Duodenal mucosa (tissue), 2 donors: Measurements from ENCODE around the gene HSPA12B.

Experiments used
- H3K27ac ChIP-seq: one replicate; pipeline ENCODE4 v1.7.0; 2013; ENCODE audit warnings: low read depth, low read length
- H3K27me3 ChIP-seq, 2 donors: one replicate each; pipeline ENCODE4 v1.7.0; 2013; ENCODE audit warnings: low read length in 2 of 2, control low read depth in 1 of 2; ENCODE audit not compliant: insufficient read depth in 2 of 2, control insufficient read depth in 1 of 2
- H3K36me3 ChIP-seq, 2 donors: one replicate each; pipeline ENCODE4 v1.7.0; 2013; ENCODE audit warnings: low read length in 2 of 2, control low read depth in 1 of 2; ENCODE audit not compliant: insufficient read depth in 2 of 2, control insufficient read depth in 1 of 2
- H3K4me1 ChIP-seq, 2 donors: one replicate each; pipeline ENCODE4 v1.7.0; 2013; ENCODE audit warnings: low read length in 2 of 2, control low read depth in 1 of 2; ENCODE audit not compliant: insufficient read depth in 2 of 2, control insufficient read depth in 1 of 2
- H3K4me3 ChIP-seq, 2 donors: one replicate each; pipeline ENCODE4 v1.7.0; 2013; ENCODE audit warnings: low read length in 2 of 2, low read depth in 1 of 2
- H3K9ac ChIP-seq, 2 donors: one replicate each; pipeline ENCODE4 v1.7.0; 2013; ENCODE audit warnings: low read length in 2 of 2, low read depth in 1 of 2
- H3K9me3 ChIP-seq, 2 donors: one replicate each; pipeline ENCODE4 v1.7.0; 2013; ENCODE audit warnings: low read length in 2 of 2, control low read depth in 1 of 2; ENCODE audit not compliant: control insufficient read depth in 1 of 2

Gene HSPA12B

DNA sequence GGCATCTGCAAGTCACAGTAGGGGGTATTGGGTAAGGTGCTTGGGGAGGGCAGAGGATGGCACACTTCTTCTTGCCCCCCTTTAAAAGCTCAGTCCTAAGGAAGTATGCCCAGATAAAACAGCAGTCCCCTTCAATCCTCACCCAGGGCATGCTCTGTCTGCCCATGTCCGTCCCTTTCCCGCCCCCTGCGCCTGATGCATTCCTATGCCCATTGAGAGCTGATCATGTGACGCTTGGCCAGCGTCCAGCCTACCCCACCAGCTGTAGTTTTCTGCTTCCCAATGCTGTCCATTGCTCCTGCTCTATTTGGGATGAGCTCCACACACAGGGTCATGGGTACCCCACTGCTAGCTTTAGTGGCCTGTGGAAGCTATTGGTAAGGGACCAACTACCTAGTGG, 28.4 kb upstream of the HSPA12B start:
- Histone ChIP-seq H3K27ac (no peak overlapping the region), H3K36me3 (no peaks in the 10 kb centered on the region), H3K4me1 (no peaks in the 10 kb centered on the region), H3K4me3 (no peak overlapping the region), H3K9ac (no peak overlapping the region), H3K9me3 (no peaks in the 10 kb centered on the region), H3K27me3 (no peaks in the 10 kb centered on the region)

DNA sequence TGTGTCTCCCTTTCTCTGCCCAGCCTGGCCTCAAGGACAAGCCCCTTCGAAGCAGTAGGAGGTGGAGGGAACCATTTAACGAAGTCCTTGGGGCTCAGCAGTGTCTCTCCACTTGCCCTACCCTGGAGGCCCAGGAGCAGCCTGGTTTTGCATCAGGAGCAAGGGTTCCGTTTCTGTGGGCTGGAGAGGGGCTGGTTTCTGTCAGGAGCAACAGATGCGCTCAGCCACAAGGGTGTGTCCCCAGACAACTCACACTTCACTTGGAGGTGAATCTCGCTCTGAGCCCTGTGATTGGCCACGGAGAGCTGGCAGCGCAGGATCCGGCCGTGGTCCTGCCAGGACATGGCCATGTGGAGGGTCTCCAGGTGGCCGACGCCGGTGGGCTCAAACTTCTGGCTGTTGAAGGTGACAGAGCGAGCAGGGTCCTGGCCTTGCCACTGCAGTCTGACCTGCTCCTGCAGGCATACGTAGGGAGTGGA, 27.0 kb upstream of the HSPA12B start:
- H3K4me1 ChIP-seq: no peaks in the 10 kb centered on the region
- no peaks in the 10 kb centered on the region for H3K36me3 ChIP-seq
- H3K9me3 ChIP-seq: no peaks in the 10 kb centered on the region
- no peak overlapping the region for H3K4me3 ChIP-seq
- H3K27me3 ChIP-seq: no peaks in the 10 kb centered on the region
- no peak overlapping the region for H3K27ac ChIP-seq
- H3K9ac ChIP-seq: no peak overlapping the region

DNA sequence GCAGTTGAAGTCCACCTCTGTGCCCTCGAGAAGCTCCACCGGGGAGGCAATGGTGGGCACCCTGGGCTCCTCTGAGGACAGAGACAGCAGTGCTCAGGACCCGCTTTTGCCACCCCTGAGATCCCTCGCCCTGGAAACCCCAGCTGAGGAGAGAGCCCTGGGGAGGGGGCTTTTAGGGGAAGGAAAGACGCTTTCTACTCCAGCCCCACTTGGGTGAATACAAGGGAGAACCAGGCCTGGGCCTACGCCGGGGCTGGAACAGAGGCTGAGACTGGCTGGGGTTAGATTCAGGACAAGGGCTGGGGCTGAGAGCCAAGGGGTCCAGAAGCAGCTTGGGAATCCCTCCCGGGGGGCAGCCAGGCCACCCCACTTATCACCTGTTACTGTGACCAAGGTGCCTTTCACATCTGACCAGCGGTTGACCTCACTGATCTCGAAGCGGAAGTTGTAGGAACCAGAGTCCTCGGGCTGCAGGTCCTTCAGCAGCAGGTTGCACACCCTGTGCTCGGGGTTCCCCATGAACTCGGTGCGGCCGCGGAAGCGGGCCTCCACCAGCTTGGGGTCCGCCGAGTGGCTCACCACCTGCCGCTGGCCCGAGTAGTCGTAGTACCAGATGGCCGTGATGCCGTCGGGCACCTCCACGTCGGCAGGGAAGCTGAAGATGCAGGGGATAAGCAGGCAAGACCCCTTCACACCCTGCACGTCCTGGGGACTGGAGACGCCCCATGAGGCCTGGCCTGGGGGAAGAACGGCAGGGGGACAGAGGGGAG, 26.3 kb upstream of the HSPA12B start:
- H3K27ac ChIP-seq: no peak overlapping the region
- no peaks in the 10 kb centered on the region for H3K36me3 ChIP-seq
- H3K9me3 ChIP-seq: no peaks in the 10 kb centered on the region
- H3K9ac ChIP-seq: no peak overlapping the region
- no peak overlapping the region for H3K4me3 ChIP-seq
- no peaks in the 10 kb centered on the region for H3K4me1 ChIP-seq
- no peaks in the 10 kb centered on the region for H3K27me3 ChIP-seq

DNA sequence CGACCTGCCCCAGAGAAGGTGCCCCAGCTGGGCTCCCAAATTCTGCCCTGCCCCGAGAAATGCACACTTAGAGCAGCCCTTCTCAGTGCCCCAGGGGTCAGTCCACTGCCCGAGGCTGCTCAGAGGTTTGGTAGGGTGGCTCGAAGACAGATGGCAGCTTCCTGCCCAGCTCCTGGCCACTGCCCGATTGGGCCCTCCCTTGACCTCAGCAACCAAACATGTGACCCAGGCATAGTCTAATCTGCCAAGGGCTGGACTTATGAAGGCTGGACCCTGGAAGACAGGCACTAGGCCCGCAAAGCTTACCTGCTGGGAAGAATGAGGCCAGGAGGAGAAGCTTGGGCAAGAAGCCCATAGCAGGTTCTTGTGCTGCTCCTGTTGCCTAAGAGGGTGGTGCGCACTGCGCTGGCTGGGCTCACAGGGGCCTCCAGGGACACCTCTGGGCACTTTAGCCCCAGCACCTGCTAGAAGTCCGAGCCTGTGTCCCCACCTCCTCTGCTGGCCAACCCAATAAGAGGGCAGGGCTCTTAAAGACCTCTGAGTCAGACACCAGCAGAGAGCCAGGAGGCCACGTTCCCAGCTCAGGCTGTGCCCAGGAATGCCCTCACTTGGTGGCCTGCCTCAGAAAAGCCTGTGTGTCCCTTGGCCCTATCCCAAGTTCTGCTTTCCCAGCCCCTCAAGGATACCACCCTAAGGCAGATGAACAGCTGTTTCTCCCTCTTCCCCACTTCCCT, 25.5 kb upstream of the HSPA12B start:
- H3K4me3 ChIP-seq: no peak overlapping the region
- no peaks in the 10 kb centered on the region for H3K4me1 ChIP-seq
- no peaks in the 10 kb centered on the region for H3K27me3 ChIP-seq
- H3K27ac ChIP-seq: no peak overlapping the region
- no peak overlapping the region for H3K9ac ChIP-seq
- H3K36me3 ChIP-seq: no peaks in the 10 kb centered on the region
- no peaks in the 10 kb centered on the region for H3K9me3 ChIP-seq

- H3K9ac ChIP-seq: no peak overlapping the region
- H3K27me3 ChIP-seq: peaks cover 0 to under 1% of the 10 kb centered on the region in 2 donors
- no peak overlapping the region for H3K27ac ChIP-seq
- H3K9me3 ChIP-seq: no peaks in the 10 kb centered on the region
- H3K4me1 ChIP-seq: no peaks in the 10 kb centered on the region
- no peaks in the 10 kb centered on the region for H3K36me3 ChIP-seq
- H3K4me3 ChIP-seq: no peak overlapping the region
Observed at GRCh38 chr20:3707508-3707899, 25.0 kb upstream of the HSPA12B start.

DNA sequence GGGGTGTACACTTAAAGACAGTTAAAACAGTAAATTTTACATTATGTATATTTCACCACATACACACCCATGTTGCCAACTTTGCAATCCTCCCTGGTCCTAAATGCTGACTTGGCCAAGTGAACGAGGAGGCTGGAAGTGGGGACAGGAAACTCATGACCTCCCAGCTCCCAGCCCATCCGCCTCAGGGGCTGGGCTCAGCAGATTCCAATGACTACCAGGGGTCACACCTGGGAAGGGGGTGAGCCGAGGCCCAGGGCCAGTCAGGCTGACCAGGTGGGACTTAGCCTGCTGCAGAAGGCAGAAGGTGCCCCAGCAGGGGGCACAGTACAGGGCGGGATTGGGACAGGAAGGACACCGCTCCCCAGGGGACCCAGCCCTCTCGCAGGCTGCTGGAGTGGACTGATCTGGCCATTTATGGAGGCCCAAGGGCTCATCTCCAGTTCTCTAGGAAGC, 22.4 kb upstream of the HSPA12B start:
- H3K4me1 ChIP-seq: no peaks in the 10 kb centered on the region
- H3K27ac ChIP-seq: no peak overlapping the region
- H3K9me3 ChIP-seq: no peaks in the 10 kb centered on the region
- no peak overlapping the region for H3K4me3 ChIP-seq
- H3K36me3 ChIP-seq: no peaks in the 10 kb centered on the region
- H3K27me3 ChIP-seq: peaks cover 0 to 2% of the 10 kb centered on the region in 2 donors
- no peak overlapping the region for H3K9ac ChIP-seq

DNA sequence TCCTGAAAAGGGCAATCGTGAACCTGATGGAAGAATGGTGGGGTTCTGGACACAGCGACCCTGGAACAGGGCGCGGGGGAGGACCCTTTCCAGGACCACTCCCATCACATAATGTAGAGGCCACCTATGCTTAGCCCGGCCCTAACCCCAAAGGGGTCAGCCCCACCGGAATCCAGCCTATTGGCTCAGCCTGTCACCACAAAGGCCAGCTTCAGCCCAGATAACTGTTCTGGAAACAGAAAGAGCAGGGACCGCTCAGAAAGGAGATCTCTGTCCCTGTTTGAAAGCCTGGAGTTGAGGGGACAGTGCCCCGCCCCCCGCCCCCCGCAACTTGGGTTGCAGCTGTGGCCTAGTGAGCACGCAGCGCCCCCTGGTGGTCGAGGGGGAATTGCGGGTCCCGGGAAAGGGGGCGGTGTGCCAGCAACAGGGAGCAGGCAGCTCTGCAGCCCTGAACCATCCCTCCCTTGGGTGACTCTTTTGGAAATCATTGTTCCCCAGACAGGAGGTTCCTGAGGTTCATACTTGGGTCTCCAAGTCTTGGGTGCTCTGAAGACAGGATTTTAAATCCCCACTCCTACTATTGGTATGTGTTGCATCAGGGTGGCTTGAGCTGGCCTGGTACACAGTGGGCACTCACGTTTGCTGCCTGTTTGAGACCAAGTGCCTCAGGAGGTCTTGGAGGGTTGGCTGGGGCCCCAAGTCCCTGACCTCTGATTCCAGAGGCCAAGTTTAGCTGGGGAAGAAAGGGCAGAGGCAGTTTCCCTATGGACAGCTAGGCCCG, 21.6 kb upstream of the HSPA12B start:
- H3K9me3 ChIP-seq: no peaks in the 10 kb centered on the region
- no peak overlapping the region for H3K9ac ChIP-seq
- H3K27ac ChIP-seq: no peak overlapping the region
- H3K4me1 ChIP-seq: no peaks in the 10 kb centered on the region
- H3K27me3 ChIP-seq: peaks cover 0 to 2% of the 10 kb centered on the region in 2 donors
- peak overlapping the region in 1 of 2 donors; percentile 12 for H3K4me3 ChIP-seq
- H3K36me3 ChIP-seq: no peaks in the 10 kb centered on the region

DNA sequence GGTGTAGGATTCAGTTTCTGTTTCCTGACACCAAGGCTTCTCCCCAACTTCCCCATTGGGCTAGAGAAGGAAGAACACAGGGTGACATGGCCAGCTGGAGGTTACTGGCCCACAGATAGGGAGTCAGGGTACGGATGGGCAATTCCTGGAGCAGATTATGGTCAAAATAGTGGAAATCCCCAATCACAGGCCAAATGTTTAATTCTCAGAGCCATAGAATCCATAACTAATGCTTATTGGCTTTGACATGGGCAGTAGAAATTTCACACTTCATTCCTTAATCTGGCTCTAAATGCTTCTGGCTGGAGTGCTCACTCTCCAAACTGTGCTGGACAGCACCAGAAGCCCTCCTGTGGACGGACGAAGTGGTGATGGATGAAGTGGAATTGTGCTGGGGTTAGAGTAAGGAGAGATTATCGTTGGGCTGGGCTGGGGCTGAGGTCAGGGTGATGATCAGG, 21.0 kb upstream of the HSPA12B start:
- H3K4me3 ChIP-seq: peak overlapping the region in 1 of 2 donors; percentile 13
- H3K9ac ChIP-seq: no peak overlapping the region
- H3K36me3 ChIP-seq: no peaks in the 10 kb centered on the region
- H3K27ac ChIP-seq: no peak overlapping the region
- no peaks in the 10 kb centered on the region for H3K4me1 ChIP-seq
- no peaks in the 10 kb centered on the region for H3K9me3 ChIP-seq
- H3K27me3 ChIP-seq: peaks cover 0 to 2% of the 10 kb centered on the region in 2 donors

- no peaks in the 10 kb centered on the region for H3K9me3 ChIP-seq
- H3K9ac ChIP-seq: no peak within 1 kb of the TSS
- H3K27ac ChIP-seq: no peak within 1 kb of the TSS
- peak within 1 kb of the TSS in 1 of 2 donors; percentile 13 for H3K4me3 ChIP-seq
- H3K27me3 ChIP-seq: peaks cover 0 to 2% of the 10 kb centered on the region in 2 donors
- H3K4me1 ChIP-seq: no peaks in the 10 kb centered on the region
- H3K36me3 ChIP-seq: no peaks in the 10 kb centered on the region
Observed at GRCh38 chr20:3712279-3712873, 20.1 kb upstream of the HSPA12B start, which contains the start of gene SIGLEC1. TSS of gene SIGLEC1 (minus strand) at chr20:3712600. CDS start at chr20:3707128, 5,472 bp downstream.
